IMR-90 (cell line): Measurements from ENCODE around the gene KRT82. TPM values are rescaled to one million over a fixed set of nuclear protein-coding genes. Genes with fewer than 3 reads are reported as not detected.

Experiments
- ATAC-seq: fragments of 200-7000 bp; cut with Tn5 transposase; 2 replicates; pipeline ENCODE4 v1.9.1; 2020; ENCODE audit warnings: low read depth, mild to moderate bottlenecking, moderate library complexity
- BruUV-seq: library from RNA; stranded (reverse); fragments of 400-500 nt; replicated peaks from 2 replicates; lab custom pipeline; 2021; lab: Mats Ljungman, UMichigan
- CTCF ChIA-PET: fragments of 300-600 bp; formaldehyde crosslinking; extraction: SDS; loops from one replicate; lab custom pipeline; 2021; ENCODE audit warnings: antibody characterized with exemption; lab: Yijun Ruan, JAX
- POLR2A ChIA-PET: fragments of 300-600 bp; sonication (Branson Sonifier 250); formaldehyde crosslinking; loops from one replicate; lab custom pipeline; 2022; ENCODE audit warnings: antibody characterized with exemption; ENCODE audit not compliant: unreplicated experiment; lab: Charles Lee
- DNase-seq: peaks from one replicate; pipeline ENCODE4 v3.0.0; 2013
- H2AFZ ChIP-seq: replicated peaks from 2 replicates; pipeline ENCODE3; 2013; ENCODE audit warnings: low read length, mild to moderate bottlenecking; ENCODE audit not compliant: poor library complexity
- H2AK5ac ChIP-seq: 2 replicates; pipeline ENCODE4 v1.6.1; 2013; ENCODE audit warnings: low read depth, low read length, inconsistent platforms
- H2AK9ac ChIP-seq: replicated peaks from 2 replicates; pipeline ENCODE3; 2013; ENCODE audit warnings: mild to moderate bottlenecking, low read depth, low read length, moderate library complexity; ENCODE audit not compliant: poor library complexity
- H2BK120ac ChIP-seq: 2 replicates; pipeline ENCODE4 v1.6.1; 2013; ENCODE audit warnings: low read depth, low read length, inconsistent platforms
- H2BK15ac ChIP-seq: 3 replicates; pipeline ENCODE4 v1.6.1; 2013; ENCODE audit warnings: low read depth, low read length, inconsistent platforms
- H2BK20ac ChIP-seq: 2 replicates; pipeline ENCODE4 v1.6.1; 2013; ENCODE audit warnings: low read depth, mild to moderate bottlenecking, inconsistent platforms, low read length, moderate library complexity
- H2BK5ac ChIP-seq: 2 replicates; pipeline ENCODE4 v1.6.1; 2013; ENCODE audit warnings: mild to moderate bottlenecking, low read depth, low read length, inconsistent platforms; ENCODE audit not compliant: poor library complexity, severe bottlenecking
- H3K14ac ChIP-seq: replicated peaks from 2 replicates; pipeline ENCODE4 v1.6.1; 2013; ENCODE audit warnings: low read depth, low read length, inconsistent platforms
- H3K18ac ChIP-seq: 2 replicates; pipeline ENCODE4 v1.6.1; 2013; ENCODE audit warnings: low read depth, low read length, control low read depth
- H3K23ac ChIP-seq: 2 replicates; pipeline ENCODE4 v1.6.1; 2013; ENCODE audit warnings: low read depth, low read length, inconsistent platforms
- H3K27ac ChIP-seq: 2 replicates; pipeline ENCODE4 v1.5.1; 2013; ENCODE audit warnings: mild to moderate bottlenecking, control low read depth, low read length; ENCODE audit not compliant: insufficient read depth
- H3K27me3 ChIP-seq: 2 replicates; pipeline ENCODE4 v1.6.1; 2013; ENCODE audit warnings: low read length; ENCODE audit not compliant: control insufficient read depth, insufficient read depth
- H3K36me3 ChIP-seq: 2 replicates; pipeline ENCODE4 v1.6.1; 2013; ENCODE audit warnings: low read length, mixed read lengths; ENCODE audit not compliant: control insufficient read depth, insufficient read depth
- H3K4ac ChIP-seq: 2 replicates; pipeline ENCODE4 v1.6.1; 2013; ENCODE audit warnings: low read depth, low read length, inconsistent platforms
- H3K4me1 ChIP-seq: 2 replicates; pipeline ENCODE4 v1.6.1; 2013; ENCODE audit warnings: low read length, mixed read lengths; ENCODE audit not compliant: control insufficient read depth, insufficient read depth
- H3K4me2 ChIP-seq: 2 replicates; pipeline ENCODE4 v1.6.1; 2013; ENCODE audit warnings: low read depth, mild to moderate bottlenecking, control low read depth, low read length, moderate library complexity
- H3K4me3 ChIP-seq: 2 replicates; pipeline ENCODE4 v1.5.1; 2013; ENCODE audit warnings: low read depth, mild to moderate bottlenecking, control low read depth, low read length, moderate library complexity; ENCODE audit not compliant: insufficient read depth
- H3K56ac ChIP-seq: 2 replicates; pipeline ENCODE4 v1.6.1; 2013; ENCODE audit warnings: low read length, inconsistent platforms; ENCODE audit not compliant: insufficient read depth; ENCODE audit errors: extremely low read depth
- H3K79me1 ChIP-seq, 2 experiments: 2 replicates each; pipeline ENCODE4 v1.6.1; 2013; ENCODE audit warnings: low read length in 2 of 2, inconsistent platforms in 1 of 2, low read depth in 1 of 2
- H3K9ac ChIP-seq: 2 replicates; pipeline ENCODE4 v1.6.1; 2013; ENCODE audit warnings: low read depth, low read length, control low read depth
- H3K9me1 ChIP-seq: 2 replicates; pipeline ENCODE4 v1.6.1; 2013; ENCODE audit warnings: low read length, inconsistent platforms; ENCODE audit not compliant: insufficient read depth
- H3K9me3 ChIP-seq: 2 replicates; pipeline ENCODE4 v1.6.1; 2013; ENCODE audit warnings: low read length; ENCODE audit not compliant: control insufficient read depth, insufficient read depth
- H4K20me1 ChIP-seq: 2 replicates; pipeline ENCODE4 v1.6.1; 2013; ENCODE audit warnings: low read length, inconsistent platforms; ENCODE audit not compliant: insufficient read depth
- H4K5ac ChIP-seq: 2 replicates; pipeline ENCODE4 v1.6.1; 2013; ENCODE audit warnings: mild to moderate bottlenecking, low read depth, low read length, control low read depth
- H4K8ac ChIP-seq, 2 experiments: 2 replicates each; pipeline ENCODE4 v1.6.1; 2013; ENCODE audit warnings: low read depth in 2 of 2, low read length in 2 of 2, control low read depth in 1 of 2, inconsistent platforms in 1 of 2
- H4K91ac ChIP-seq: 2 replicates; pipeline ENCODE4 v1.6.1; 2013; ENCODE audit warnings: low read depth, low read length, inconsistent platforms; ENCODE audit not compliant: insufficient read depth
- CTCF ChIP-seq: conservative IDR thresholded peaks from 2 replicates; pipeline ENCODE4 v1.5.1; 2012; ENCODE audit warnings: mild to moderate bottlenecking, low read depth, low read length, improper control_type of control experiment
- FOS ChIP-seq: fragments of 150-350 bp; IDR thresholded peaks from 2 replicates; pipeline ENCODE4 v1.6.1; 2016; ENCODE audit warnings: low read depth, low read length
- MAZ ChIP-seq: IDR thresholded peaks from 2 replicates; pipeline ENCODE4 v1.6.1; 2012; ENCODE audit warnings: low read depth, mild to moderate bottlenecking, low read length, improper control_type of control experiment, moderate library complexity, borderline replicate concordance
- MXI1 ChIP-seq: IDR thresholded peaks from 2 replicates; pipeline ENCODE4 v1.6.1; 2012; ENCODE audit warnings: low read depth, mild to moderate bottlenecking, low read length, moderate library complexity, borderline replicate concordance
- POLR2A ChIP-seq: IDR thresholded peaks from 2 replicates; pipeline ENCODE4 v1.6.1; 2012; ENCODE audit warnings: mild to moderate bottlenecking, low read depth, low read length
- RCOR1 ChIP-seq: IDR thresholded peaks from 2 replicates; pipeline ENCODE4 v1.6.1; 2012; ENCODE audit warnings: mild to moderate bottlenecking, low read length, improper control_type of control experiment; ENCODE audit not compliant: insufficient replicate concordance
- RFX5 ChIP-seq: IDR thresholded peaks from 2 replicates; pipeline ENCODE4 v1.8.0; 2012; ENCODE audit warnings: low read depth, mild to moderate bottlenecking, low read length, moderate library complexity
- WGBS, 2 experiments: methylation state at CpG; one replicate each; pipeline versions ENCODE4 v1.1.5 to v1.1.7; 2013; ENCODE audit warnings: missing lambda C conversion rate in 2 of 2; ENCODE audit not compliant: insufficient read length in 1 of 2; ENCODE audit errors: extremely low coverage in 2 of 2; 5-methylcytosine and 5-hydroxymethylcytosine counted together
- dilution Hi-C: fragments of 300-500 bp; cut with HindIII; formaldehyde crosslinking; loops from one replicate; pipeline ENCODE4 v1.14.3; 2018; ENCODE audit warnings: low sequenced_read_pairs; ENCODE audit not compliant: unreplicated experiment
- in situ Hi-C: fragments of 300-500 bp; cut with MboI; formaldehyde crosslinking; loops from 3 replicates; pipeline ENCODE4 v1.14.3; 2019; ENCODE audit warnings: low sequenced_read_pairs, inconsistent platforms, mixed read lengths
- intact Hi-C: fragments of 100-400 bp; cut with micrococcal nuclease; formaldehyde crosslinking; loops from 2 replicates; pipeline ENCODE4 v1.10.0; 2022
- polyA plus RNA-seq, 3 experiments: library from polyadenylated mRNA; depleted of rRNA; stranded (reverse); fragments of >200 nt; gene quantifications; 2 replicates each; pipeline ENCODE4 v1.2.3, GENCODE V29; 2012; ENCODE audit warnings: low replicate concordance in 1 of 3
- total RNA-seq: library from RNA; depleted of rRNA; stranded (reverse); fragments of >200 nt; gene quantifications from 2 replicates; pipeline ENCODE4 v1.2.3, GENCODE V29; 2012

Gene KRT82
- total and polyA plus RNA-seq, 2 of the 4 experiments (the other 2 are of a cell fraction), result not detected

DNA sequence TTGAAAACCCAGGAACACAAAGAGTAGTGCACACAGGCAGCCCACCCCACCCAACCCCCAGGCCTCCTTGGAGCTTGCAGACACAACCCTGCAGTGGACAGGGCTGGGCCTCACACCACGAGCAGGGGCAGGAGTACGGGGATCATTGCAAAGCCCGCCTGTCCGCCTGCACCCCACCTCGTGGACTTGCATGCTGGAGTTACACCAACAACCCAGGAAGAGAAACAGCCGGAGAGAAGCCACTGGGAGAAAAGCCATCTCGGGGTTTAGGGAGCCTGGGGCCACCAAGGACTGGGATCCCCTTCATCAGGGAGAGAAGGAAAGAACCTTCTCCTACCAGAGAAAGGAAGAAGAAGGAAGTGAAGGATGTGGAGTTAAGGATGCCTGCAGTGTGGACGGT lies 28.9 kb downstream of the KRT82 start:
- CTCF ChIA-PET, result no interaction called here
- H3K27ac ChIP-seq, result no peak overlapping the region
- dilution Hi-C loops, result no loop called here

More for the DNA sequence above, 28.9 kb downstream of the KRT82 start:
- Histone ChIP-seq H3K4me2 (no peak overlapping the region), H3K56ac (no peak overlapping the region), H2BK20ac (no peak overlapping the region), H2AK9ac (no peak overlapping the region), H3K4ac (no peak overlapping the region), H3K36me3 (no peaks in the 10 kb centered on the region), H3K23ac (no peak overlapping the region), H2BK5ac (no peak overlapping the region), H2BK15ac (no peak overlapping the region), H3K18ac (no peak overlapping the region), H3K14ac (no peak overlapping the region), H3K9me3 (no peaks in the 10 kb centered on the region), H2AFZ (no peak overlapping the region), H2BK120ac (no peak overlapping the region), H3K79me1 (no peaks in the 10 kb centered on the region), H4K91ac (no peak overlapping the region), H4K8ac (no peak overlapping the region), H3K9ac (no peak overlapping the region), H2AK5ac (no peak overlapping the region), H4K20me1 (no peaks in the 10 kb centered on the region), H3K4me1 (no peaks in the 10 kb centered on the region), H3K4me3 (no peak overlapping the region), H3K27me3 (peaks cover 36% of the 10 kb centered on the region), H3K9me1 (no peaks in the 10 kb centered on the region), H4K5ac (no peak overlapping the region)
- POLR2A ChIA-PET, result no interaction called here
- in situ Hi-C loops, result loop anchor here (10.0 kb wide), 1 partner anchor 608 kb away; no protein-coding TSS in a partner anchor
- ATAC-seq, result no peak
- BruUV-seq, result no TSS peak
- TF ChIP-seq MAZ (no peak), RCOR1 (no peak), POLR2A (no peak), MXI1 (no peak), RFX5 (no peak), FOS (no peak), CTCF (no peak)
- intact Hi-C loops, result no loop called here
- DNase-seq, result no peak
- no CpG with 5 or more reads among the region's 8 CpGs for whole genome bisulfite sequencing, 2 experiments
